Lung (tissue), 12 donors: ENCODE measurements around the gene SNX20. TPM values are rescaled to one million over a fixed set of nuclear protein-coding genes. Genes with fewer than 3 reads are reported as not detected.

ENCODE experiments used
- ATAC-seq: fragments of 200-7000 bp; cut with Tn5 transposase; one replicate; pipeline ENCODE4 v1.9.1; 2020; ENCODE audit warnings: moderate number of reproducible peaks; ENCODE audit not compliant: insufficient read depth, low FRiP score
- DNase-seq, 3 donors: peaks; one replicate each; pipeline ENCODE4 v3.0.0-alpha.2; 2013 to 2017
- H3K27ac ChIP-seq, 2 donors: one replicate each; pipeline ENCODE4 v1.5.1; 2013; ENCODE audit warnings: mild to moderate bottlenecking in 2 of 2, moderate library complexity in 2 of 2, control low read depth in 1 of 2, inconsistent platforms in 1 of 2, low read depth in 1 of 2, low read length in 1 of 2
- H3K27me3 ChIP-seq, 3 donors: one replicate each; pipeline ENCODE4 v1.5.1; 2013; ENCODE audit warnings: low read length in 2 of 3; ENCODE audit not compliant: control insufficient read depth in 3 of 3, insufficient read depth in 3 of 3
- H3K36me3 ChIP-seq, 4 donors: one replicate each; pipeline ENCODE4 v1.5.1; 2013; ENCODE audit warnings: low read length in 4 of 4, mild to moderate bottlenecking in 1 of 4, moderate library complexity in 1 of 4; ENCODE audit not compliant: control insufficient read depth in 4 of 4, insufficient read depth in 4 of 4
- H3K4me1 ChIP-seq, 5 donors: one replicate each; pipeline ENCODE4 v1.5.1; 2013; ENCODE audit warnings: low read length in 5 of 5, mild to moderate bottlenecking in 2 of 5, moderate library complexity in 1 of 5; ENCODE audit not compliant: control insufficient read depth in 5 of 5, insufficient read depth in 5 of 5
- H3K4me3 ChIP-seq: one replicate; pipeline ENCODE4 v1.5.1; 2013; ENCODE audit warnings: mild to moderate bottlenecking, control low read depth, moderate library complexity
- H3K9ac ChIP-seq, 2 donors: one replicate each; pipeline ENCODE4 v1.5.1; 2013; ENCODE audit warnings: low read length in 2 of 2, control low read depth in 1 of 2; ENCODE audit not compliant: insufficient read depth in 1 of 2
- H3K9me3 ChIP-seq, 4 donors: one replicate each; pipeline ENCODE4 v1.5.1; 2013; ENCODE audit warnings: low read length in 3 of 4, mild to moderate bottlenecking in 1 of 4, moderate library complexity in 1 of 4; ENCODE audit not compliant: control insufficient read depth in 4 of 4, insufficient read depth in 3 of 4
- WGBS, 2 donors: extraction: QIAGEN DNeasy Blood & Tissue Kit; methylation state at CpG; one replicate each; pipeline ENCODE4 v1.1.7; 2013; 5-methylcytosine and 5-hydroxymethylcytosine counted together
- polyA plus RNA-seq, 2 donors: library from polyadenylated mRNA; stranded (reverse); fragments of 200-250 nt; gene quantifications; one replicate each; pipeline ENCODE4 v1.2.1, GENCODE V29; 2013
- total RNA-seq, 2 donors: library from RNA; depleted of rRNA in 1 of 2; stranded (reverse); fragments of >200 nt in 1 of 2; gene quantifications; one replicate each; pipeline ENCODE4 v1.2.1, GENCODE V29; 2014 to 2021
- TF ChIP-seq, protein P1 (sequence below): IDR thresholded peaks from 2 replicates; pipeline ENCODE4 v1.5.1; 2012; ENCODE audit warnings: mild to moderate bottlenecking; ENCODE audit errors: control extremely low read depth, extremely low read depth
- donor health status: control.
- donor health status: control.
- donor health status: Bipolar disorder and iron deficiency.
- donor health status: healthy.
- donor health status: DM: yes; HTN: yes; CAD: no.

Gene SNX20
- total and polyA plus RNA-seq, 4 donors = 3.1 to 14.9 (median 9.5) TPM

DNA sequence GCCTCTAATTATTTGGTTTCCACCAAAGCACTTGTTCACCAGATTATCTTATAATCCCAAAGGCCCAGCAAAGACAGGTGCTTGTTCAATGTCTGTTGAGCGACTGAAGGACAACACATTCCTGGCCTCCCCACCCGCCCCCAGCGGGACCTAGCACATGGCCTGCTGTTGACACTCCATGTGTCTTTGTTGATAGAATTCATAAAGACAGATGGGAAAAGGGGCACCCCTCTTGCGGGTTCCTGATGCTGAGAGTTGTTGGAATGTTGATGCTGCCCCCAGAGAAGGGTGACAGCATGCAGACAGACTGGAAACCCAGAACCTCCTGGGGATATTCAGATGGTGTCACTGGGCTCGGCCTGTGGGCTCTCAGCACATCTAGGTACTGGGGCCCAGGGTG, 36.9 kb downstream of the SNX20 start:
- peaks cover 0 to 27% (median 5%) of the 10 kb centered on the region in 4 donors for H3K36me3 ChIP-seq
- no peak overlapping the region for H3K27ac ChIP-seq
- peaks cover 0 to 4% (median 0%) of the 10 kb centered on the region in 4 donors for H3K9me3 ChIP-seq
- no peak overlapping the region for H3K4me3 ChIP-seq
- no peaks in the 10 kb centered on the region for H3K27me3 ChIP-seq
- ATAC-seq (peak; percentile 4), DNase-seq (no peak)
- H3K9ac ChIP-seq = no peak overlapping the region
- WGBS, 2 donors = 88 to 93% methylated on average over 5 of the region's 5 CpGs
- TF ChIP-seq, protein P1, sequence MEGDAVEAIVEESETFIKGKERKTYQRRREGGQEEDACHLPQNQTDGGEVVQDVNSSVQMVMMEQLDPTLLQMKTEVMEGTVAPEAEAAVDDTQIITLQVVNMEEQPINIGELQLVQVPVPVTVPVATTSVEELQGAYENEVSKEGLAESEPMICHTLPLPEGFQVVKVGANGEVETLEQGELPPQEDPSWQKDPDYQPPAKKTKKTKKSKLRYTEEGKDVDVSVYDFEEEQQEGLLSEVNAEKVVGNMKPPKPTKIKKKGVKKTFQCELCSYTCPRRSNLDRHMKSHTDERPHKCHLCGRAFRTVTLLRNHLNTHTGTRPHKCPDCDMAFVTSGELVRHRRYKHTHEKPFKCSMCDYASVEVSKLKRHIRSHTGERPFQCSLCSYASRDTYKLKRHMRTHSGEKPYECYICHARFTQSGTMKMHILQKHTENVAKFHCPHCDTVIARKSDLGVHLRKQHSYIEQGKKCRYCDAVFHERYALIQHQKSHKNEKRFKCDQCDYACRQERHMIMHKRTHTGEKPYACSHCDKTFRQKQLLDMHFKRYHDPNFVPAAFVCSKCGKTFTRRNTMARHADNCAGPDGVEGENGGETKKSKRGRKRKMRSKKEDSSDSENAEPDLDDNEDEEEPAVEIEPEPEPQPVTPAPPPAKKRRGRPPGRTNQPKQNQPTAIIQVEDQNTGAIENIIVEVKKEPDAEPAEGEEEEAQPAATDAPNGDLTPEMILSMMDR = no peak
- H3K4me1 ChIP-seq = peaks cover 0 to 34% (median 14%) of the 10 kb centered on the region in 5 donors

DNA sequence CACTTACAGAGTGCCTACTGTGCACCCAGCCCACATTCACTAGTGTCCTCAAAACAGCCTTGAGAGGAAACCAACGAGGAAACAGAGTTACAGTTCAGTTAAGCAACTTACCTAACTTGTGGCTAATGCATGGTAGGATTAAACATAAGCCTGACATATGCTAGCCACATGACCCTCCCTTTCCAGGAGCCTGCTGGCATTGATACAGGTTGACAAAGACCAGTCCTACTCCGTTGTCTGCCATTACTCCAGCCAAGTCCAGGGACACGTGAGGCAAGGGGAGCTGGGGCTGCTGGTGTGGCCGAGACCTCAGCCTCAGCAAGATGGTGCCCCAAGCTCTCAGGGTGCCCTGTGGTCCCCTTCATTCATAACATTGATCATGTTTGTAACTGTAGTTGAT, 37.9 kb downstream of the SNX20 start:
- H3K4me3 ChIP-seq = no peak overlapping the region
- ATAC-seq (no peak), DNase-seq (no peak)
- H3K27me3 ChIP-seq = no peaks in the 10 kb centered on the region
- 64 to 77% methylated on average over 4 of the region's 4 CpGs for WGBS, 2 donors
- H3K9ac ChIP-seq = no peak overlapping the region
- H3K9me3 ChIP-seq = peaks cover 0 to 4% (median 0%) of the 10 kb centered on the region in 4 donors
- peaks cover 0 to 34% (median 14%) of the 10 kb centered on the region in 5 donors for H3K4me1 ChIP-seq
- TF ChIP-seq, protein P1 = no peak
- peaks cover 0 to 21% (median 5%) of the 10 kb centered on the region in 4 donors for H3K36me3 ChIP-seq
- H3K27ac ChIP-seq = no peak overlapping the region

DNA sequence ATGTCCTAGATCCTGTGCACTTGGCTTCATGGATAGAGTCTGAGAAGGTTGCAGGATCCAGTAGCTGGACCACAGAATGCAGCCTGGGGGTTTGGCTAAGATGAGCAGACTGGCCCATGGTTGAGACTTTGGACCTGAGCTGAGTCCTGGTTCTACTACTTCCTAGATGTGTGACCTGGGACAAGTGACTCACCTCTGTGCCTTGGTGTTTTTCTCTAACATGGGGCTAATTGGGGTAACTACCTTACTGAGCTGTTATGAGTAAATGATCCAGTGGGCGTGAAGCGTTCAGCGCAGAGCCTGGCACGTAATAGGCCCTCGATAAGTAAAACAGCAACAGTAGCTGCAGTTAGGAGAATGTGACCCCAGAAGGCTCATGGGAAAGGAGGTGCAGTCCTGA, 38.8 kb downstream of the SNX20 start:
- DNase-seq = no peak
- H3K36me3 ChIP-seq = peaks cover 0 to 21% (median 5%) of the 10 kb centered on the region in 4 donors
- peaks cover 0 to 4% (median 0%) of the 10 kb centered on the region in 4 donors for H3K9me3 ChIP-seq
- WGBS, 2 donors = 95 to 98% methylated on average over 5 of the region's 5 CpGs
- H3K9ac ChIP-seq = no peak overlapping the region
- no peak overlapping the region for H3K27ac ChIP-seq
- H3K4me3 ChIP-seq = no peak overlapping the region
- TF ChIP-seq, protein P1 = no peak
- ATAC-seq = no peak
- H3K27me3 ChIP-seq = no peaks in the 10 kb centered on the region
- H3K4me1 ChIP-seq = peaks cover 0 to 34% (median 14%) of the 10 kb centered on the region in 5 donors

DNA sequence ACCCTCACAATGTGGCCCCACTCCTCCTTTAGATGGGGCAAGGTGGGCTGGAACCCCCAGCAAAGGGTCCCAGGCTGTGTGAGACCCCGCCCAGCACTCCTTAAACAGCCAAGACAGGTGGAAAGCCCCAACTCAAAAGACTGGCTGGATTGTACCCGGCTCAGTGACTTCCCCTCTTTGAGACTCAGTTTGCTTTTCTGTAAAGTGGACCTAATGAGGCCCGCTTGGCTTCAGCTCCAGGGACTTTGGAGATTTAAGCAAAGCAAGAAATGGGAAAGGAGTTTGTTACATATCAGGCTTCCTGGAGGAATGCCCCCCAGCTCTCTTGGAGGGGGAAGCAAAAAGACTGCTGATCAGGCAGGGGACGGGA, 39.3 kb downstream of the SNX20 start:
- Histone ChIP-seq H3K9ac (no peak overlapping the region), H3K27ac (no peak overlapping the region), H3K4me1 (peaks cover 0 to 32% (median 9%) of the 10 kb centered on the region in 5 donors), H3K36me3 (peaks cover 0 to 17% (median 6%) of the 10 kb centered on the region in 4 donors), H3K4me3 (no peak overlapping the region), H3K9me3 (peaks cover 0 to 4% (median 0%) of the 10 kb centered on the region in 4 donors), H3K27me3 (no peaks in the 10 kb centered on the region)
- DNase-seq = no peak
- no peak for ATAC-seq
- WGBS, 2 donors = 90 to 95% methylated on average over 4 of the region's 4 CpGs
- TF ChIP-seq, protein P1 = no peak
